Erythroblast (primary cell): ENCODE measurements around the gene CYB561D2.

Experiments used
- GATA1 ChIP-seq: IDR thresholded peaks from 2 replicates; pipeline ENCODE4 v1.6.1; 2011; ENCODE audit warnings: low read depth, mild to moderate bottlenecking, control low read depth, low read length, moderate library complexity
- POLR2A ChIP-seq: IDR thresholded peaks from 2 replicates; pipeline ENCODE4 v1.6.1; 2011; ENCODE audit warnings: mild to moderate bottlenecking, low read length

DNA sequence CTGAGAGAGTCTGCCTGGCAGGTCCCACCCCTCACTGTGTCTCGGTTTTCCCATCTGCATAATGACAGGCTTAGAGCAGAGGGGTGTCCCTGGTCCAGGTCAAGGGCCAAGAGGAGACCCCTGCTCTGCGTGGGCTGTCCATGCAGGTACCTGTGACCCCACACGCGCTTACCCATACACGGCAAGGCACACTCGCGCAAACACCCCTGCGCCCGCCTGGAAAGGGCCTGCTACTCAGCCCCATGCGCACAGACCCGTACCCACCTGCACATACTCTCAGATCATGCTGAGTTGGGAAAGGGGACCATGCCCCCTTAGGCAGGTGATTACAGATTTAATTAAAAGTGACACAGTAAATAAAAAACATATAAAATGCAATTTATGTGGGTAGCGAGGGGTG lies 32.1 kb downstream of the CYB561D2 start:
- TF ChIP-seq POLR2A (no peak), GATA1 (no peak)
